Large intestine (tissue), 3 donors: ENCODE results near the gene ADARB2. TPM values are rescaled to one million over a fixed set of nuclear protein-coding genes. Genes with fewer than 3 reads are reported as not detected.

Source experiments
- DNase-seq, 2 donors: peaks; one replicate each; pipeline versions ENCODE4 v3.0.0 to v3.0.0-alpha.2; 2013
- H3K27ac ChIP-seq: one replicate; pipeline ENCODE4 v1.5.1; 2013; ENCODE audit warnings: low read length
- H3K27me3 ChIP-seq: 2 replicates; pipeline ENCODE4 v1.6.1; 2013; ENCODE audit warnings: low read length; ENCODE audit not compliant: control insufficient read depth, insufficient read depth
- H3K36me3 ChIP-seq: 2 replicates; pipeline ENCODE4 v1.6.1; 2013; ENCODE audit warnings: low read length; ENCODE audit not compliant: control insufficient read depth, insufficient read depth
- H3K4me1 ChIP-seq: one replicate; pipeline ENCODE4 v1.6.1; 2013; ENCODE audit warnings: low read length; ENCODE audit not compliant: control insufficient read depth, insufficient read depth
- H3K4me3 ChIP-seq: one replicate; pipeline ENCODE4 v1.5.1; 2013; ENCODE audit warnings: low read length
- H3K9me3 ChIP-seq: one replicate; pipeline ENCODE4 v1.6.1; 2013; ENCODE audit warnings: mild to moderate bottlenecking, low read depth, low read length, moderate library complexity; ENCODE audit not compliant: control insufficient read depth
- WGBS: methylation state at CpG from one replicate; pipeline ENCODE4 v1.1.5; 2013; ENCODE audit warnings: low lambda C conversion rate; ENCODE audit not compliant: insufficient coverage; 5-methylcytosine and 5-hydroxymethylcytosine counted together
- polyA plus RNA-seq: library from polyadenylated mRNA; unstranded; fragments of 120-200 nt; gene quantifications from one replicate; pipeline ENCODE4 v1.2.1, GENCODE V29; 2013

ADARB2 gene
- polyA plus RNA-seq, 1 donor: 0.52 TPM

DNA sequence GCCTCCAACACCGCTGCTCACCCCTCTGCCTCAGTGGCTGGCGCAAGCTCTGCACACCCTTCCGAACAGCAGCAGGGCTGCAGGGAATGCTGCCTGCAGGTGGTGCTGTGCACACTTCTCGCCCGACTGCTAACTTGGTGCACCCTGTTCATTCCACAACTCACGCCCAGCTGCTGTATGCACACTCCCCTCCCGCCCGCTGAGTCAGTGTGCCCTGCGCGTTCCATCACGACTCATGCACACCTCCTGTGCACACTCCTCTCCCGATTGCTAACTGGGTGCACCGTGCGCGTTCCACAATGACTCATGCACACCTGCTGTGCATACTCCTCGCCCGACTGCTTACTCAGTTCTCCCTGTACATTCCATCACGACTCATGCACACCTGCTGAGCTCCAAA is 21.5 kb downstream of the ADARB2 start:
- Histone ChIP-seq H3K36me3 (no peaks in the 10 kb centered on the region), H3K4me1 (no peaks in the 10 kb centered on the region), H3K4me3 (no peak overlapping the region), H3K27ac (no peak overlapping the region), H3K27me3 (peaks cover 2% of the 10 kb centered on the region), H3K9me3 (no peaks in the 10 kb centered on the region)
- WGBS: no CpG with 5 or more reads among the region's 18 CpGs
- peak; percentile 7 to 15 for DNase-seq

DNA sequence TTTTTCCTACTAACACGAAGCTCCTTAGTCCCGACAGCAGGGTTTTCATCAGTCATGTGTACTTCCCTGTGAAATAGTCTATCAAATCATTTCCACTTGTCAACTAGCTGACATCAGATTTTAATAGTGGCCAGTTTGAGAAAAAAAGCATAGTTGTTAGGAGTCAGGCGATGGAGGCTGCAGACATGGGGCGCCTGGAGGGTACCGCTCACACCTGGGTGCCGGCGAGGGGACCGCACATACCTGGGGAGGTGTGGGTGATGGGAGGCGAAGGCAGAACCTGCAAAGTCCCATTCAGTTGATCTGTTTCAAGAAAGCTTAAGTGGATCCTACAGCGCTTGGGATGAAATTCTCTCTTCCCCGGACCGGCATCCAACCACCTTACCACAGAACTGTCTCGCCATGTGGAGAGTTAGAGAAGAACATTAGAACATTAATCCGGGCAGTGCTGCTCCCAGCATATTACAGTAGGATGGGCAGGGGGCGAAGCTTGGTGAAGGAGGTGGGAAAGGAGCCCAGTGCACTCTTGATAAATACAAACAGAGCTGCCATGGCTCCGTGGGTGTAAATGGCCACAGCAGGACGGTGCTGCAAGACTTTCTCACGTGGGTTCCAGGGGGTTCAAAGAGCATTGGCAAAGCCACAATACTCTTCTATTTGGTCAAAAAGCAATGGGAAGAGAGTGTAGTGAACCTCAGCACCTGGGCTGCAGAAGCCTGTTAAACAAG is 24.2 kb downstream of the ADARB2 start:
- WGBS: no CpG with 5 or more reads among the region's 18 CpGs
- Histone ChIP-seq H3K9me3 (no peaks in the 10 kb centered on the region), H3K4me3 (no peak overlapping the region), H3K27ac (no peak overlapping the region), H3K27me3 (peaks cover 2% of the 10 kb centered on the region), H3K36me3 (no peaks in the 10 kb centered on the region), H3K4me1 (no peaks in the 10 kb centered on the region)
- DNase-seq: no peak

DNA sequence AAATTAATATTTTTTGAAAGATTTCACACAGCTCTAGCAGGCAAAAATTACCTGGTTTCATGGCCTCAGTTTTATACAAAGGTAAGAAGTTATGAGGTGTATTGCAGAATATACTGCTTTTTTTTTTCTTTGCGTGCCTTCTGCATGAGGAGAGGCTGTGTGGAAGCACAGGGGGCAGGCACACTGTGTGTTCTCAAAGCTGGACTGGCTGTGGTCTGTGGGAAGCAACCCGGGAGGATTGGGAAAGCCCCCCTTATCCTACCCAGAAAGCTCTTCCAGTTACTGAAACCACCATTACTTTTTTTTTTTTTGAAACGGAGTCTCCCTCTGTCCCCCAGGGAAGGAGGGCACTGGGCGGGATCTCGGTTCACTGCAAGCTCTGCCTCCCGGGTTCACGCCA is 25.0 kb downstream of the ADARB2 start:
- no CpG with 5 or more reads among the region's 7 CpGs for WGBS
- no peak for DNase-seq
- Histone ChIP-seq H3K4me3 (no peak overlapping the region), H3K9me3 (no peaks in the 10 kb centered on the region), H3K27me3 (peaks cover 2% of the 10 kb centered on the region), H3K36me3 (no peaks in the 10 kb centered on the region), H3K27ac (no peak overlapping the region), H3K4me1 (no peaks in the 10 kb centered on the region)

DNA sequence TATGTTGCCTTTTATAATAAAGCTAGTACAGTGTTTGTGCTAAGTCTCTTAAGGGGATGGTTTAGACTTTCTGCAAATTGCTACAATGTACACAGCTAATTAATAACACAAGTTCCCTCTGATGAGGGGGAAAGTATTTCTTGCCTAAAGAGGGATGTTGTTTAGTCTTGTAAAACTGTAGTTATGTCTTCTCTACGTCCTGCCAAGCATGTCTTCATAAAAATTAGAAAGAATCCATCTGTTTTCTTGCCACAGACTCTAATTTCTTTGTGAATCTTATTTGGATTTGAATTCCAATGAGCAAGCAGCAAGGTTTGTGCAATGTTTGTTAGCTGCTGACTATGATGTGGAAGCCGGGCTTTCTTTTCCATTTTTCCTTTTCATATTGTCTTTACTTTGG is 28.2 kb downstream of the ADARB2 start:
- H3K9me3 ChIP-seq: no peaks in the 10 kb centered on the region
- H3K4me1 ChIP-seq: no peaks in the 10 kb centered on the region
- H3K36me3 ChIP-seq: no peaks in the 10 kb centered on the region
- DNase-seq: peak in 1 of 2 donors; percentile 15
- 20% methylated on average over 1 of the region's 2 CpGs for WGBS
- no peaks in the 10 kb centered on the region for H3K27me3 ChIP-seq
- H3K27ac ChIP-seq: no peak overlapping the region
- no peak overlapping the region for H3K4me3 ChIP-seq

DNA sequence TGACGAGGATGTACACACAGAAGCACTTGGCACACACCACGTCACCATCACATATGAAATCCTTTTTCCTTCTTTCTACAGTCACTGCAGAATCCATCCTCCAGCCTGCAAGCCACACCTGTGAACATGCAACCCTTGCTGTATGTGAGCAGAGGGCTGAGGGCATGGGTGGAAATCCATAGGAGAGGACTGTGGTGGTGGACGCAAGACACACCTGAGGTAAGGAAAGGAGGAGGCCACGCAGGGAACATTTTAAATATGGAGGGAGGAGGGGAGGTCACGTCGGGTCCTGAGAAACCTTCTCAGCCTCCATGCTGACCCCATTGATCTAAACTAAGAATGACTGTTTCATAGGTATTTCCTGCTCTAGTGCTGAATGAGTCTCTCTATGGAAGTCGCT is 28.6 kb downstream of the ADARB2 start:
- Histone ChIP-seq H3K4me3 (no peak overlapping the region), H3K27me3 (no peaks in the 10 kb centered on the region), H3K27ac (no peak overlapping the region), H3K9me3 (no peaks in the 10 kb centered on the region), H3K36me3 (no peaks in the 10 kb centered on the region), H3K4me1 (no peaks in the 10 kb centered on the region)
- 83% methylated on average over 1 of the region's 7 CpGs for WGBS
- no peak for DNase-seq

DNA sequence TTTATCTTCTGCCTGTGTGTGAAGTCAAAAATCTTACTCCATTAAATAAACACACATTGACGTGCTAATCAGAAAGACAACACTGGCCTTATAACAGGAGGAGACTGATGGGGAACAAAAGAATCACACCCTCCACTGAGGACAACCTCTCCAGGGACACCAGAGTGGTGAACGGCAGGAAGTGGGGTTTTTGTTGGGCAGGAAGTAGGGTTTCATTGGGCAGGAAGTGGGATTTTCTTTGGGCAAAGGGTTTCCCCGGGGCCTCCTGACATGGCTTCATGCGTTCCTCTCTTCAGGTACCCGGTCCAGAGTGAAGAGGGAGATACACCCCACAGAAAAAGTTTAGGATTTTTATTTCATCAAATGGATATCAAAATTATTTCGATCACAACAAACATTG is 30.6 kb downstream of the ADARB2 start:
- DNase-seq: no peak
- H3K27me3 ChIP-seq: no peaks in the 10 kb centered on the region
- WGBS: no CpG with 5 or more reads among the region's 6 CpGs
- H3K4me1 ChIP-seq: no peaks in the 10 kb centered on the region
- H3K4me3 ChIP-seq: no peak overlapping the region
- no peaks in the 10 kb centered on the region for H3K9me3 ChIP-seq
- no peak overlapping the region for H3K27ac ChIP-seq
- H3K36me3 ChIP-seq: no peaks in the 10 kb centered on the region

DNA sequence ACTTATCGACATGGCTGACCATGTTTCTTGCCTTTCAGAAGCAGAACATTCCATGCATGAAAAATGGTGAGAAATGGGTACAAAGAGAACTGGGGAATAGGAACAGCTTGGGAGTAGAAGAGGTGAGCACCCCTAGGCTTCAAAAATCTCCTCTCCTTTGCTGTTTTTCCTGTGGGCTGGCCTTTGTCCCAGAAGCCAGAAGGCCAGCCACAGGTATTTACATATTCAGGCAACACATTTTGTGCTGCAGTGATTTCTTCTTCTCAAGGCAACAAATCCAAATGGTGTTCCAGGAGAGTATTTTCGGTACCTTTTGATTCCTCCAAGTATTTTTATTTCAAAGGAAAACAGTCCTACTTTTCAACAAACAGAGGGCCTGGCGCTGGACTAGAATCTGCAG is 31.1 kb downstream of the ADARB2 start:
- Histone ChIP-seq H3K9me3 (no peaks in the 10 kb centered on the region), H3K27ac (no peak overlapping the region), H3K36me3 (no peaks in the 10 kb centered on the region), H3K27me3 (no peaks in the 10 kb centered on the region), H3K4me3 (no peak overlapping the region), H3K4me1 (no peaks in the 10 kb centered on the region)
- WGBS: no CpG with 5 or more reads among the region's 3 CpGs
- no peak for DNase-seq

DNA sequence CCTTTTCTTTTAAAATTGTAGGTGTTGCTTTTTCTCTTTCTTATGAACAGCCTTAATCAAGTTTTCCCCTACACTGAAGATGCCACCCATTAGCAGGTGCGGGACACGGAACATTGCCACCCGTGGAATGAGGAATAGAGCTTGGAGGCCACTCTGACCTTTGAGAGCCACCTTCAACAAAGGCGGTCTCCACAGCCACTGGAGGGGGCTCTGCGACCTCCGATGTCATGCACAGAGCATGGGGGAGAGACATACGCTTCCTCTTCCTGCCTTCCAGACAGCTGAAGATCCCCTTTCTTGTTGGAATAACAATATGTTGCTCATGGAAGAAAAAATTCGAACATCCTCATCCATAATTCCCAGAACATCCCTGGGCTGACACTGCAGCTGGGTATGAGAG is 39.1 kb downstream of the ADARB2 start:
- Histone ChIP-seq H3K27ac (no peak overlapping the region), H3K4me1 (no peaks in the 10 kb centered on the region), H3K4me3 (no peak overlapping the region), H3K36me3 (no peaks in the 10 kb centered on the region), H3K27me3 (no peaks in the 10 kb centered on the region), H3K9me3 (no peaks in the 10 kb centered on the region)
- DNase-seq: no peak
- WGBS: no CpG with 5 or more reads among the region's 8 CpGs

DNA sequence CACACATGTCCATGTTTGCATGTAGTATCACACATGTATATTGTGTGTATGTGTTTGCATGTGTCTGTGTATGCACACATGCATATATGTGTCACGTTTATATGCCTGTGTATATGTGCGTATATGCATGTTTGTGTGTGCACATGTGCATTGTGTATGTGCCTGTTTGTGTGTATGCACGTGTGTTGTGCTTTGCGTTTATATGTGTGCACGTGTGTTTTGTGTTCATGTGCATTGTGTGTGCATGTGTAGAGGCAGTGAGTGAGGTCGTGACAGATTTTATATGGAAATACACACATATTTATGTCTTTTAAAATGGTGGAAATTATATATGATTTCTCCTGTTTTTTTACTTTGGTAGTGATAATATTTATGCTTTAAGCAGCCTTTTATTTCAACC is 41.2 kb downstream of the ADARB2 start:
- WGBS: no CpG with 5 or more reads among the region's 6 CpGs
- H3K4me3 ChIP-seq: no peak overlapping the region
- H3K27me3 ChIP-seq: no peaks in the 10 kb centered on the region
- no peaks in the 10 kb centered on the region for H3K36me3 ChIP-seq
- H3K4me1 ChIP-seq: no peaks in the 10 kb centered on the region
- no peaks in the 10 kb centered on the region for H3K9me3 ChIP-seq
- no peak overlapping the region for H3K27ac ChIP-seq
- no peak for DNase-seq

DNA sequence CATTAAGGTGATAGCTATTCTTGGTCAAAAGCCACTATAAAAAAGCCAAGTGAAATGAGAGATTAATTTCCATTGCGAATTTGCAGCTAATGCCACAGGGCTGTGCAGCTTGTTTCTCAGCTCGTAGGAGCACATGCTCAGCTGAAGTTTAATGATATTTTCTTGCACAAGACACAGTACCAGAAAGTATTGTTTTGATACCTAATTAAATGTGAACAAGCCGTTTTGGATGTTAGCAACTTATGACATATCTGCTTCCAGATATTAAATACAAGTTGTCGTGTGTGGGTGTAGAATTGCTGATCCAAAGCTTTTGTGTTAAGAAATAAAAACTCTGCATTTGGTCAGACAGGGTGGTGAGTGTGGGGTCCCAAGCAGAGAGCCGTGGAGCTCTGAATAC is 47.2 kb downstream of the ADARB2 start:
- Histone ChIP-seq H3K27ac (no peak overlapping the region), H3K36me3 (no peaks in the 10 kb centered on the region), H3K27me3 (no peaks in the 10 kb centered on the region), H3K4me1 (peaks cover 9% of the 10 kb centered on the region), H3K9me3 (peaks cover under 1% of the 10 kb centered on the region), H3K4me3 (no peak overlapping the region)
- DNase-seq: no peak
- WGBS: 100% methylated on average over 1 of the region's 5 CpGs

DNA sequence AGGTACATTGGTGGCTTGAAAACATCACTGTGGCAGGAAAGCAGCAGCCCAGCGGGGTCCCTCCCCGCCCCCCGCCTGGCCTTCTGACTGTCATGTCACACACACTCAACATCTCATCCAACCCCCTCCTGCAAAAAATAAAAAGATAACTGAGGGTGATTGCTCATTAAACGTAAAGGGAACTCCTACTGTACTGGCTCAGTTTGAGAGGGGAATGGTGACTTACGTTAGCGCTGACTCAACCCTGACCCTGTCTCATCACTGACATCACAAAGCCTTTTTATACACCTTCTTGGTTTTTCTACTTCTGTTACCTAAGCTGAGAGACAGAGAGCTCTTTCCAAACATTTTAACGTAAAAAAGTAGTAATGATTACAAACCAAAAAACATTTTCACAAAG is 48.8 kb downstream of the ADARB2 start:
- WGBS: 100% methylated on average over 1 of the region's 7 CpGs
- H3K4me3 ChIP-seq: no peak overlapping the region
- no peaks in the 10 kb centered on the region for H3K27me3 ChIP-seq
- DNase-seq: no peak
- H3K36me3 ChIP-seq: no peaks in the 10 kb centered on the region
- no peak overlapping the region for H3K27ac ChIP-seq
- H3K9me3 ChIP-seq: peaks cover 3% of the 10 kb centered on the region
- H3K4me1 ChIP-seq: peaks cover 9% of the 10 kb centered on the region
